ENCODE data around the gene CHRNE. TPM values are rescaled to one million over a fixed set of nuclear protein-coding genes. Genes with fewer than 3 reads are reported as not detected.
A peak's percentile ranks its signal among the peaks of the same experiment; 100 is the strongest.

The CHRNE gene
- total and polyA plus RNA-seq, 2 of the 13 experiments (the other 11 are each of a cell fraction or from before 2014, with no cell fraction given) = 0.53 to 0.59 TPM

DNA sequence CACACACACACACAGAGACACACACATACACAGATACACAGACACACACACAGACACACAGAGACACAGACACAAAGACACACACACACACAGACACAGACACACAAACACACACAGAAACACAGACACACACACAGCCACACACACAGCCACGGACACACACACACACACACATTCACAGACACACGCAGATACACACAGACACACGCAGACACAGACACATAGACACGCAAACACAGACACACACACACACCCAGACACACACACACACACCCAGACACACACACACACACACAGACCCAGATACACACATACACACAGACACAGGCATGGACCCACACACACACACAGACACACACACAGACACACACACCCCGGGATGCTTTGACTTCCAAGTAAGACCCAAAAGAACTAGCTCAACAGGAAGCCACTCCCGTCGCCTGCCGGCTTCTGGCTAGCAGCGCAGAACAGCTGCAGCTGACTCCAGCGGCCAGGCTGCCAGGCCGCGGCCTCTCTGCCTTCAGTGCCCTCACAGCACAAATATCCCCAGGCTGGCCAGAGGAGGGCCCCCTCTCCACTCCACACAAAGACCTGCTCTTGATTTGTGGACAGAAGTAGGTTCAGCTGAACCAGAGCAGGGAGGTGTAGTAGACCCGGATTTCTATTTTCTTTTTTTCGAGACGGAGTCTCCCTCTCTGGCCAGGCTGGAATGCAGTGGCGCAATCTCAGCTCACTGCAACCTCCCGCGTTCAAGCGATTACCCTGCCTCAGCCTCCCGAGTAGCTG, 6.0 kb upstream of the CHRNE start (continued):
- TF ChIP-seq CSRNP1 (CRISPR knock-in tag; IDR thresholded peaks at IDR 0.05) (no peak), ZHX1 (CRISPR knock-in tag; IDR thresholded peaks at IDR 0.05; ENCODE audit: low read depth) (no peak), ZBTB4 (CRISPR knock-in tag; IDR thresholded peaks at IDR 0.05; ENCODE audit: borderline replicate concordance) (0 out of 2 replicates have a peak, but pooled peaks have one; percentile 8), ZMYM2 (CRISPR knock-in tag; IDR thresholded peaks at IDR 0.05) (peak; percentile 77), CCDC6 (CRISPR knock-in tag; IDR thresholded peaks at IDR 0.05) (0 out of 2 replicates have a peak, but pooled peaks have one; percentile 39), ZFP62 (CRISPR knock-in tag; IDR thresholded peaks at IDR 0.05) (no peak), ZNF33B (CRISPR knock-in tag; IDR thresholded peaks at IDR 0.05) (peak; percentile 56; the same call in 1 of the 2 replicates), NFE2 (CRISPR knock-in tag; IDR thresholded peaks at IDR 0.05) (no peak), ZNF292 (CRISPR knock-in tag; IDR thresholded peaks at IDR 0.05; ENCODE audit: borderline replicate concordance, low read depth) (peak; percentile 53), SETDB1 (CRISPR knock-in tag; IDR thresholded peaks at IDR 0.05; ENCODE audit: borderline replicate concordance) (no peak), ZFP41 (CRISPR knock-in tag; IDR thresholded peaks at IDR 0.05; ENCODE audit: borderline replicate concordance) (peak; percentile 62; the same call in 1 of the 2 replicates), ZNF207 (IDR thresholded peaks at IDR 0.05; ENCODE audit: borderline replicate concordance) (peak; percentile 85; the same call in 1 of the 2 replicates), TEAD3 (CRISPR knock-in tag; optimal IDR thresholded peaks at IDR 0.05; ENCODE audit: borderline replicate concordance) (peak; percentile 87), SMAD1 (CRISPR knock-in tag; IDR thresholded peaks at IDR 0.05; ENCODE audit: borderline replicate concordance, low read depth) (peak; percentile 37; the same call in 1 of the 2 replicates)
- TF ChIP-seq, protein P1, sequence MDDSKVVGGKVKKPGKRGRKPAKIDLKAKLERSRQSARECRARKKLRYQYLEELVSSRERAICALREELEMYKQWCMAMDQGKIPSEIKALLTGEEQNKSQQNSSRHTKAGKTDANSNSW (CRISPR knock-in tag; IDR thresholded peaks at IDR 0.05; ENCODE audit: borderline replicate concordance) = no peak
- TF ChIP-seq, protein P2, sequence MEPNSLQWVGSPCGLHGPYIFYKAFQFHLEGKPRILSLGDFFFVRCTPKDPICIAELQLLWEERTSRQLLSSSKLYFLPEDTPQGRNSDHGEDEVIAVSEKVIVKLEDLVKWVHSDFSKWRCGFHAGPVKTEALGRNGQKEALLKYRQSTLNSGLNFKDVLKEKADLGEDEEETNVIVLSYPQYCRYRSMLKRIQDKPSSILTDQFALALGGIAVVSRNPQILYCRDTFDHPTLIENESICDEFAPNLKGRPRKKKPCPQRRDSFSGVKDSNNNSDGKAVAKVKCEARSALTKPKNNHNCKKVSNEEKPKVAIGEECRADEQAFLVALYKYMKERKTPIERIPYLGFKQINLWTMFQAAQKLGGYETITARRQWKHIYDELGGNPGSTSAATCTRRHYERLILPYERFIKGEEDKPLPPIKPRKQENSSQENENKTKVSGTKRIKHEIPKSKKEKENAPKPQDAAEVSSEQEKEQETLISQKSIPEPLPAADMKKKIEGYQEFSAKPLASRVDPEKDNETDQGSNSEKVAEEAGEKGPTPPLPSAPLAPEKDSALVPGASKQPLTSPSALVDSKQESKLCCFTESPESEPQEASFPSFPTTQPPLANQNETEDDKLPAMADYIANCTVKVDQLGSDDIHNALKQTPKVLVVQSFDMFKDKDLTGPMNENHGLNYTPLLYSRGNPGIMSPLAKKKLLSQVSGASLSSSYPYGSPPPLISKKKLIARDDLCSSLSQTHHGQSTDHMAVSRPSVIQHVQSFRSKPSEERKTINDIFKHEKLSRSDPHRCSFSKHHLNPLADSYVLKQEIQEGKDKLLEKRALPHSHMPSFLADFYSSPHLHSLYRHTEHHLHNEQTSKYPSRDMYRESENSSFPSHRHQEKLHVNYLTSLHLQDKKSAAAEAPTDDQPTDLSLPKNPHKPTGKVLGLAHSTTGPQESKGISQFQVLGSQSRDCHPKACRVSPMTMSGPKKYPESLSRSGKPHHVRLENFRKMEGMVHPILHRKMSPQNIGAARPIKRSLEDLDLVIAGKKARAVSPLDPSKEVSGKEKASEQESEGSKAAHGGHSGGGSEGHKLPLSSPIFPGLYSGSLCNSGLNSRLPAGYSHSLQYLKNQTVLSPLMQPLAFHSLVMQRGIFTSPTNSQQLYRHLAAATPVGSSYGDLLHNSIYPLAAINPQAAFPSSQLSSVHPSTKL (CRISPR knock-in tag; IDR thresholded peaks at IDR 0.05) = peak; percentile 38
